Left ventricle myocardium inferior (tissue), 1 donor: ENCODE results near the gene UGT1A9. TPM values are rescaled to one million over a fixed set of nuclear protein-coding genes. Genes with fewer than 3 reads are reported as not detected.

ENCODE experiments used
- DNase-seq: peaks from one replicate; pipeline ENCODE4 v3.0.0-alpha.2; 2020
- H3K27ac ChIP-seq: fragments of 200-600 bp; replicated peaks from 2 replicates; pipeline ENCODE4 v1.8.0; 2021
- H3K27me3 ChIP-seq: fragments of 200-600 bp; 2 replicates; pipeline ENCODE4 v1.8.0; 2021; ENCODE audit warnings: low read depth
- H3K36me3 ChIP-seq: fragments of 200-600 bp; 2 replicates; pipeline ENCODE4 v1.8.0; 2021
- H3K4me1 ChIP-seq: fragments of 200-600 bp; 2 replicates; pipeline ENCODE4 v1.8.0; 2021
- H3K4me3 ChIP-seq: fragments of 200-600 bp; 2 replicates; pipeline ENCODE4 v1.8.0; 2021; ENCODE audit warnings: mild to moderate bottlenecking, moderate library complexity
- H3K9me3 ChIP-seq: fragments of 200-600 bp; replicated peaks from 2 replicates; pipeline ENCODE4 v1.8.0; 2021
- intact Hi-C: fragments of 100-400 bp; cut with micrococcal nuclease; formaldehyde crosslinking; loops from one replicate; pipeline ENCODE4 v1.11.0; 2022
- total RNA-seq: library from RNA; stranded (reverse); fragmentation: NEBNext Ultra II Directional; extraction: Animal tissue kit (Norgen Biotek cat#: 25700); gene quantifications from one replicate; pipeline ENCODE4 v1.2.1, GENCODE V29; 2021
- TF ChIP-seq, protein P1 (sequence below): fragments of 200-600 bp; IDR thresholded peaks from 2 replicates; pipeline ENCODE4 v1.8.0; 2021; ENCODE audit warnings: antibody characterized with exemption, mild to moderate bottlenecking, borderline replicate concordance
- donor health status: DM: no; HTN: yes; CAD: no; lungs with severe emphysema.

UGT1A9 gene
- total RNA-seq, 1 donor from 2014 or later = not detected

- no peak for DNase-seq
- Histone ChIP-seq H3K4me3 (no peak overlapping the region), H3K27ac (no peak overlapping the region), H3K27me3 (peaks cover 71% of the 10 kb centered on the region), H3K4me1 (no peaks in the 10 kb centered on the region), H3K9me3 (no peaks in the 10 kb centered on the region), H3K36me3 (no peaks in the 10 kb centered on the region)
- intact Hi-C loops = no loop called here
- TF ChIP-seq, protein P1, sequence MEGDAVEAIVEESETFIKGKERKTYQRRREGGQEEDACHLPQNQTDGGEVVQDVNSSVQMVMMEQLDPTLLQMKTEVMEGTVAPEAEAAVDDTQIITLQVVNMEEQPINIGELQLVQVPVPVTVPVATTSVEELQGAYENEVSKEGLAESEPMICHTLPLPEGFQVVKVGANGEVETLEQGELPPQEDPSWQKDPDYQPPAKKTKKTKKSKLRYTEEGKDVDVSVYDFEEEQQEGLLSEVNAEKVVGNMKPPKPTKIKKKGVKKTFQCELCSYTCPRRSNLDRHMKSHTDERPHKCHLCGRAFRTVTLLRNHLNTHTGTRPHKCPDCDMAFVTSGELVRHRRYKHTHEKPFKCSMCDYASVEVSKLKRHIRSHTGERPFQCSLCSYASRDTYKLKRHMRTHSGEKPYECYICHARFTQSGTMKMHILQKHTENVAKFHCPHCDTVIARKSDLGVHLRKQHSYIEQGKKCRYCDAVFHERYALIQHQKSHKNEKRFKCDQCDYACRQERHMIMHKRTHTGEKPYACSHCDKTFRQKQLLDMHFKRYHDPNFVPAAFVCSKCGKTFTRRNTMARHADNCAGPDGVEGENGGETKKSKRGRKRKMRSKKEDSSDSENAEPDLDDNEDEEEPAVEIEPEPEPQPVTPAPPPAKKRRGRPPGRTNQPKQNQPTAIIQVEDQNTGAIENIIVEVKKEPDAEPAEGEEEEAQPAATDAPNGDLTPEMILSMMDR = no peak
Measured at GRCh38 chr2:233766416-233766815, 94.7 kb downstream of the UGT1A9 start.

DNA sequence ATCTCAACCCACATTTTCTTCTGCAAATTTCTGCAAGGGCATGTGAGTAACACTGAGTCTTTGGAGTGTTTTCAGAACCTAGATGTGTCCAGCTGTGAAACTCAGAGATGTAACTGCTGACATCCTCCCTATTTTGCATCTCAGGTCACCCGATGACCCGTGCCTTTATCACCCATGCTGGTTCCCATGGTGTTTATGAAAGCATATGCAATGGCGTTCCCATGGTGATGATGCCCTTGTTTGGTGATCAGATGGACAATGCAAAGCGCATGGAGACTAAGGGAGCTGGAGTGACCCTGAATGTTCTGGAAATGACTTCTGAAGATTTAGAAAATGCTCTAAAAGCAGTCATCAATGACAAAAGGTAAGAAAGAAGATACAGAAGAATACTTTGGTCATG, 96.4 kb downstream of the UGT1A9 start:
- Histone ChIP-seq H3K9me3 (no peaks in the 10 kb centered on the region), H3K4me3 (no peak overlapping the region), H3K27me3 (peaks cover 65% of the 10 kb centered on the region), H3K36me3 (no peaks in the 10 kb centered on the region), H3K4me1 (no peaks in the 10 kb centered on the region), H3K27ac (no peak overlapping the region)
- DNase-seq = no peak
- TF ChIP-seq, protein P1 = no peak
- intact Hi-C loops = no loop called here

DNA sequence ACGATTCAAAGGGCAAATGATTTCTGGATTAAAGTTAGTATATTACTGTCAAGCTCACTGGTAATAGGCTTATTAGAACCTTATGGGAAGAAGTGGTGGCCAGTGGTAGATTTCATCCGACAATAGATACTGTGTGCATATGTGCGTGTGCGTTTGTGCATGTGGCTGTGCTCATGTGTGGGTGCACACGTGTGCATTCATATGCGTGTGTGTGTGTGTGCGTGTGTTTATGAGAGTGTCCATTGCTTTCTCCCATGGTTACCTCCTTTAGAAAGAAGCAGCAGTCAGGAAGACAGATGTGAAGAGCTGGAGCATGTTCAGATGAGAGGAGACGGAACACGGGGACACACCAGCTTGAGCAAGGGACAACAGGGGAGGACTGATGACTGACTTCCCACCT, 97.6 kb downstream of the UGT1A9 start:
- DNase-seq = no peak
- Histone ChIP-seq H3K9me3 (no peaks in the 10 kb centered on the region), H3K27me3 (peaks cover 63% of the 10 kb centered on the region), H3K4me1 (no peaks in the 10 kb centered on the region), H3K4me3 (no peak overlapping the region), H3K36me3 (no peaks in the 10 kb centered on the region), H3K27ac (no peak overlapping the region)
- intact Hi-C loops = no loop called here
- TF ChIP-seq, protein P1 = no peak

DNA sequence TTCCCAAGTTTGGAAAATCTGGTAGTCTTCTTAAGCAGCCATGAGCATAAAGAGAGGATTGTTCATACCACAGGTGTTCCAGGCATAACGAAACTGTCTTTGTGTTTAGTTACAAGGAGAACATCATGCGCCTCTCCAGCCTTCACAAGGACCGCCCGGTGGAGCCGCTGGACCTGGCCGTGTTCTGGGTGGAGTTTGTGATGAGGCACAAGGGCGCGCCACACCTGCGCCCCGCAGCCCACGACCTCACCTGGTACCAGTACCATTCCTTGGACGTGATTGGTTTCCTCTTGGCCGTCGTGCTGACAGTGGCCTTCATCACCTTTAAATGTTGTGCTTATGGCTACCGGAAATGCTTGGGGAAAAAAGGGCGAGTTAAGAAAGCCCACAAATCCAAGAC, 100.5 kb downstream of the UGT1A9 start:
- Histone ChIP-seq H3K27ac (no peak overlapping the region), H3K4me1 (no peaks in the 10 kb centered on the region), H3K27me3 (peaks cover 37% of the 10 kb centered on the region), H3K4me3 (no peak overlapping the region), H3K36me3 (no peaks in the 10 kb centered on the region), H3K9me3 (peaks cover 15% of the 10 kb centered on the region)
- DNase-seq = no peak
- intact Hi-C loops = no loop called here
- TF ChIP-seq, protein P1 = no peak

- no peak for DNase-seq
- TF ChIP-seq, protein P1 = no peak
Measured at GRCh38 chr2:233772583-233772982, 100.9 kb downstream of the UGT1A9 start.

GRCh38 chr2:233773854-233774253, 102.2 kb downstream of the UGT1A9 start:
- H3K27me3 ChIP-seq = peaks cover 33% of the 10 kb centered on the region

More at GRCh38 chr2:233772583-233772982, 100.9 kb downstream of the UGT1A9 start:
- peaks cover 16% of the 10 kb centered on the region for H3K9me3 ChIP-seq
- no peaks in the 10 kb centered on the region for H3K4me1 ChIP-seq
- no peak overlapping the region for H3K4me3 ChIP-seq
- intact Hi-C loops = no loop called here
- H3K27me3 ChIP-seq = peaks cover 33% of the 10 kb centered on the region
- H3K27ac ChIP-seq = no peak overlapping the region
- H3K36me3 ChIP-seq = no peaks in the 10 kb centered on the region

More at GRCh38 chr2:233773854-233774253, 102.2 kb downstream of the UGT1A9 start:
- Histone ChIP-seq H3K4me1 (no peaks in the 10 kb centered on the region), H3K36me3 (no peaks in the 10 kb centered on the region), H3K4me3 (no peak overlapping the region), H3K27ac (no peak overlapping the region), H3K9me3 (peaks cover 16% of the 10 kb centered on the region)
- DNase-seq = no peak
- intact Hi-C loops = no loop called here
- TF ChIP-seq, protein P1 = no peak
